ENCODE measurements around the gene TRAPPC2L.
"Not testable (repeated sequence)": the region's sequence is repeated elsewhere in the genome, so short reads cannot be mapped to it uniquely, and the experiment has no call there.

Gene TRAPPC2L

DNA sequence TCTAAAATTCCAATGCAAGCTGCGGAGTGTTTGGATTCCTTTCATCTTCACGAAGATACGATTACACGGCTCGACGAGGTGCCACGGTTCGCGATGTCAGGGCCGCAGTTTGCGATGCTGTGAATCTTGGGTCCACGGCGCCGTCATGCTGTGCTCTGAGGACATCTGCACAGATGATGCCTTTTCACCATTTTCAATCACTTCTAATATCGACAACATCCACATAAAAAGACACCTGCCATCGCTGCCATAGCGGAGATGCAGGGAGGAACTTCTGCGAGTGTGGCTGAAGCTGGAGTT is 38.4 kb upstream of the TRAPPC2L start:
- no peak for DNase-seq (ENCODE audit: low spot score)

DNA sequence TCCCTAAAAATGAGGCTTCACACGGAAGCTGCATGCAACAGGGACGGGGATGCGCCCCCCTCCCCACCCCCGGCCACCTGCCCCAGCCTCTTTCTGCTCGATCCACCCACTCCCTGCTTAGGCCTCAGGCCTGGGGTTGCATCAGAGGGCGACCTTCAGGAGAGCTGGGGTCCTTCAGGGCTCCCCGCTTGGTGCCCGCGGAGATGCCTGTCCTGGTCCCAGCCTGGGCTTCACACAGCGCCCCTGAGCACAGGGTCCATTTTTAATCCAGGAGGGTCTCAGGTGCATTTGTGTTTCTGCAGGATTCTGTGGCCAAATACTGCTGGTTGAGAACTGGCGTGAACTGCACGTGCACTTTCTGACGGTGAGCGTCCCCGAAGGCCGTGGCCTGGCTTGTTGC is 37.8 kb upstream of the TRAPPC2L start:
- DNase-seq (ENCODE audit: low spot score) = no peak

DNA sequence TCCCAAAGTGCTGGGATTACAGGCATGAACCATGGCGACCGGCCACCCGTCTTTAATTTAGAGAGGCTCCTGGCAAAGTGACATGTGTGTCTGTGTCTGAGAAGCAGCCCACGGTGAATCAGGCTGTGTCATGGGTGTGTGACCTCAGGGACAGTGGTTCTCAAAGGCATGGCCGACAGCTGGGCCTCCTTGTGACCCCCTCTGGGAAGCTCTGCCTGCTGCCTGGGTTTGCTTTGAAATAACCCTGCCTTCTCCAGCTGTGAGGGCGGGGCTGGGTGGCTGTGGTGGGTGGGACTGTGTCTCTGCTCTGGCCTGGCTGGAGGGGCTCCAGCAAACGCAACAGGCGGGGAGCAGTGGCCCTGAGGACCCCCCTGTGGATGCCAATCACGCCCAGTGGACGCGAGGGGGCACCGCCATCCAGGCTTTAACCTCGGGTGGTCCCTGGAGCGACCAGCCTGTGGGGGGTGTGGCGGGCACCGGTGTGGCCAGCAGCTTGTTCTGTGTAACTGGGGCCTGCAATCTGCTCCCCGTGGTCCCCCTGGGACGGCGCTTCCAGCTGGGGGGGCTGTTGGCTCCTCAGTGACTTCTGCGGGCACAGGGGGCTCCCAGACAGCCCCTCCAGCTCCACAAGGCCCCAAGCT is 36.4 kb upstream of the TRAPPC2L start:
- DNase-seq (ENCODE audit: low spot score) = no peak

DNA sequence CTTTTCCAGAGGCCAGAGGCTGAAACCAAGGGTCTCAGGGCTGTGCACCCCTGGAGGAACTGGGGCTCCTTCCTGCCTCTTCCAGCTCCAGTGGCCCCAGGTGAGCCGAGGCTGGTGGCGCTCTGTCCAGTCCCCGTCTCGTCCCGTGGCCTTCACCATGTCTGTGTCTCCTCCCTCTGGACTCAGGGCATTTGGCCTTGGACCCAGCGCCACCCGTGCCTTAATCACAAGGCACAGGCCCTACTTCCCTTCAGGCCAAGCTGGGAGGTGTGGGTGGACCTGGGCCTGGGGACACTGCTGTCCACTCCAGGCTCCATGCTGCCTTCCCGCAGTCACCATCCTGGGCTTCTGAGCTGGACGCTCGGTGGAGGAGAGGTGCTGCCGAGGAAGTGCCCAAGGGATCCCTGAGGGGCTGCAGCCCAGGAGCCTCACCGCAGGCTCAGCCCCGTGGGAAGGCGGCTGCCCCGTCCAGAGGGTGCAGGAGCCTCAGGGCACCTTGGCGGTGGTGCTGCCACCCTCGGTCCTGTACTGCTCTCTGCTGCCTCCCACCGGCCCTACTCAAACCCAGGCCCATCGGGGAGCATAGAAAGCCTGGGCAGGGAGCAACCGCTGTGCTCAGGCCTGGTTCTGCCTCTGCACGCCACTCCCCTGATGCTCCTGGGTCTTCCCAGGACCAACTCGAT is 35.6 kb upstream of the TRAPPC2L start:
- no peak for DNase-seq (ENCODE audit: low spot score)

DNA sequence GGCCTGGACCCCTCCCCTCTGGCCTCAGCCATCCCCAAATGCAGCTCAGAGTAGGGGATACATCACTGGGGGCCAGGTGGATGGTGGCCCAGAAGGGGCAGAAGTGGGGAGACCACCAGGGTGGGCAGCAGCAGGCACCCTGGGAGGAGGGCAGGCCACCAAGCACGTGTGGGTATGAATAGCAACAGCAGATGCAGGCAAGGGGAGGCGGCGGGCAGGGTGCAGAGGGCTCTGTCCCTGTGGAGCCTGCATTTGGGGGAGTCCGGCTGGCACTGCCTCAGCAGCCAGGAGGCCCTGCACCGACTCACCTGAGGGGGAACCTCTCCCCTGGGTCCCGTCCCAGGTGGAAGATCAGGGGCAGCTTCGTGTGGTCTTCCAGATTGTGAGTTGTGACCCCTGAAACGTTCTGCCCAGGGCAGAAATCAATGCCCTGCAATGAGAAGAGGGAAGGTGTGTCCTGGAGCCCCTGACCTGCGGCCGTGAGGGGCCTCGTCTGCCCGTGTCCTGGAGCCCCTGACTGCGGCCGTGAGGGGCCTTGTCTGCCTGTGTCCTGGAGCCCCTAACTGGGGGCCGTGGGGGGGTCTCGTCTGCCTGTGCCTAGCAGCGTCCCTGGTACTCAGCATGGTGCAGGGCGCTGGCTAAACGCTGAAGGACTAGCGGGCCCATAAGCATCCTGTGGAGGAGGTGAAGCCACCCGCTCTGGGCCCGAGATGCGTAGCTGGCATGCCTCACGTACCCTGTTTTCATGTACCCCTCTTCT is 34.5 kb upstream of the TRAPPC2L start:
- no peak for DNase-seq (ENCODE audit: low spot score)

DNA sequence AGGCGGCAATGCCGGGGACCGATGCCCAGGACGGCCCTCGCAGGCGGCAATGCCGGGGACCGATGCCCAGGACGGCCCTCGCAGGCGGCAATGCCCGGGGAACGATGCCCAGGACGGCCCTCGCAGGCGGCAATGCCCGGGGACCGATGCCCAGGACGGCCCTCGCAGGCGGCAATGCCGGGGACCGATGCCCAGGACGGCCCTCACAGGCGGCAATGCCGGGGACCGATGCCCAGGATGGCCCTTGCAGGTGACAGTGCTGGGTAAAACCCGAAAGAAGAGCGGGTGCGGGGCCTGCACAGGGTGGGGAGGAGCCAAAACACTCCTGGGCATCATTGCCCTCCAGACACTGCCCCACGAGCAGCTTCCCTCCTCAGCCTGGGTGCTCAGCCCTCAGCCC is 33.3 kb upstream of the TRAPPC2L start:
- DNase-seq (ENCODE audit: low spot score) = not testable (repeated sequence)

DNA sequence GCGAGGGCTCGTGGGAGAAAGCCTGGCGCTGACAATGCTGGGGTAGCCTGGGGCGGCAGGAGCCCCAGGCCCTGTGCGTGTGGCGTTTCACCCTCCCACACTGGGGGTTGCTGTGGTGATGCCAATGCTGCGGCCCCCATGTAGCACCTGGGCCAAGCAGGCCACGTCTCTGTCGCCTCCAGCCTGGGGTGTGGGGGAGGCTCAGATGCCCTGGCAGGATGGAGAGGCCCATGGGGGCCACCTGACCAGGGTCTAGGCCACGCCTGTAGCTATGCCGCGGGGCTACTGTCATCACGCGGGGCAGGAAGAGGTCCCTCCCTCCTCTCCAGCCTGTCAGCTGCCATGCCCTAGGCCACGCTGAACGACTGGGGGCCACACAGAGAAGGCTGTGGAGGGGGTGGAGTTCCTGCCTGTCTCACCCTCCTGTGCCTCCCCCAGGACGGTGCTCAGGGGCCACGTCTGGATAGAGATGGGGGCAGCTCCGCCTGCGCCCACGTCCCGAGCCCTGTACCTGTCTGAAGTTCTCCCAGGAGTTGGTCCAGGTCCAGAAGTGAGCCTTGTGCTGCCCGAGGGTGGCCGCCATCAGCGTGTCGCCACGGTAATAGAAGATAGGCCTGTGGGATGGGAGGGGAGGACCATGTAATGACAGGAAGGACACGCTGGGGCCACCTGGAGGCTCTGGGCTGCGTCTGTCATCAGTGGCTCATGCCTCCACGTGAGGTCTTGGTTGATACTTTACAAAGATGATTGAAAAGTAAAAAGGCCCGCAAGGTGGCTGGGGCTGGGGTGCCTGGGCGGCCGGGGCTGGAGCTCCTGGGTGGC is 32.5 kb upstream of the TRAPPC2L start:
- no peak for DNase-seq (ENCODE audit: low spot score)

DNA sequence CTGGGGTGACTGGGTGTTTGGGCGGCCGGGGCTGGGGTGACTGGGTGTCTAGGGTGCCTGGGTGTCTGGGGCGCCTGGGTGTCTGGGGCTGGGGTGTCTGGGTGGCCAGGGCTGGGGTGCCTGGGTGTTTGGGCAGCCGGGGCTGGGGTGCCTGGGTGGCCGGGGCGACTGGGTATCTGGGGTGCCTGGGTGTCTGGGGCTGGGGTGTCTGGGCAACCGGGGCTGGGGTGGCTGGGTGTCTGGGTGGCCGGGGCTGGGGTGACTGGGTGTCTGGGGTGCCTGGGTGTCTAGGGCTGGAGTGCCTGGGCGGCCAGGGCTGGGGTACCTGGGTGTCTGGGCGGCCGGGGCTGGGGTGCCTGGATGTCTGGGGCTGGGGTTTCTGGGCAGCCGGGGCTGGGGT is 31.8 kb upstream of the TRAPPC2L start:
- DNase-seq (ENCODE audit: low spot score) = no peak

DNA sequence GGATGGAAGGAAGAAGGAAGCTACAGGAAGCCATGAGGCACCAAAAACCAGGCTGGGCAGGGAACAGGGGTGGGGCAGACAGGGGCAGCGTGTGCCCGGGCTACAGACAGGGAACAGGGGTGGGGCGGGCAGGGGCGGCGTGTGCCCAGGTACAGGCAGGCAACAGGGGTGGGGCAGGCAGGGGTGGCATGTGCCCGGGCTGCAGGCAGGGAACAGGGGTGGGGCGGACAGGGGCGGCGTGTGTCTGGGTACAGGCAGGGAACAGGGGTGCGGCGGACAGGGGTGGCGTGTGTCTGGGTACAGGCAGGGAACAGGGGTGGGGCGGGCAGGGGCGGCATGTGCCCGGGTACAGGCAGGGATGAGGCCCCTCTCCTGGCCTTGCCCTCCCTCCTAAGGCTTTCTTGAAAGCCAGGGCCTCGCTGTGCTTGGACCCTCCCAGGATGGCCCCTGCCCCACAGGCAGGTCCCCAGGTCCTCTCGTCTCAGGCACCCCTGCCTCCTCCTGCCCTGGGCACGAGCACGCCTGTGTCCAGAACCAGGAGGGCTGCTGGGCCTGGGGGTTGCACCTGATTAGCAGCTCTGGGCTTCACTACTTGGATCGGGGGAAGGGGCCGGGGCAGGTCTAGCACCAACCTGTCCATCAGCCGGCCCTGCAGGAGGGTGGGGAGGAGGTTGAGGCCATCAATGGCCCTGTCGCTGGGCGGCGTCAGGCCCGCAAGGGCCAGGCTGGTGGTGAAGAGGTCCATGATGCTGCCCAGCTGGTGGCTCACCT is 30.7 kb upstream of the TRAPPC2L start:
- DNase-seq (ENCODE audit: low spot score) = no peak

DNA sequence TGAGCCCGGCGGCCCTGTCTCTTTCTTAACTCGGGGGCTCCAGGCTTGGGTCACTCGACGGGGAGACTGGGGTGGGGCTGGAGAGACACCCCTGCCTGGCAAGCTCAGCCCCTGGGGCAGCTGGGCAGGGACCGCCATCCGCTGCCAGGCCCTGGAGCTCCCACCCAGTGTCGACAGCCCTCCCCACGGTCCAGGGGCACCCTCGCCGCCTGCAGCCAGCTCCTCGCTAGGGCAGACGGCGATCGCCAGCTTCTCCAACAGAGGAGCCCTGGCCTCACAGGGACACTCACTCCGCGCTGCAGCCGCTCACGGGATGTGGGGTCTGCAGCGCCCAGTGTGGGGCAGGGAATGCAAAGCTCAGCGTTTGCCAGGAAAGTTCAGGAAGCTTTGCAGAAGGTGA is 29.2 kb upstream of the TRAPPC2L start:
- no peak for DNase-seq (ENCODE audit: low spot score)

DNA sequence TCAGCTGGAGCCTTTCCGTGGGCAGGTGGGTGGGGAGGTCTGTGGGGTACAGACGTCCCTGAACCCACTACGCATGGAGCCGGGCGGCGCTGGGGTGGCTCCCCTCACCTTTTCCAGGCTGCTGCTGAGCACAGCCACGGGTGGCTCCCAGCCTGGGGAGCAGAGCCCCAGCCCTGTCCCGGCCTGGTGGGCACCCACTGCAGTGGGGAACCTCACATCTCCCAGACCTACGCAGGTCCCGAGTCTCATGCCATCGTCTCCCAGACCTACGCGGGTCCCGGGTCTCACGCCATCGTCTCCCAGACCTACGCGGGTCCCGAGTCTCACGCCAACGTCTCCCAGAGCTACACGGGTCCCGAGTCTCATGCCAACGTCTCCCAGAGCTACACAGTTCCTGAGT is 28.2 kb upstream of the TRAPPC2L start:
- no peak for DNase-seq (ENCODE audit: low spot score)

DNA sequence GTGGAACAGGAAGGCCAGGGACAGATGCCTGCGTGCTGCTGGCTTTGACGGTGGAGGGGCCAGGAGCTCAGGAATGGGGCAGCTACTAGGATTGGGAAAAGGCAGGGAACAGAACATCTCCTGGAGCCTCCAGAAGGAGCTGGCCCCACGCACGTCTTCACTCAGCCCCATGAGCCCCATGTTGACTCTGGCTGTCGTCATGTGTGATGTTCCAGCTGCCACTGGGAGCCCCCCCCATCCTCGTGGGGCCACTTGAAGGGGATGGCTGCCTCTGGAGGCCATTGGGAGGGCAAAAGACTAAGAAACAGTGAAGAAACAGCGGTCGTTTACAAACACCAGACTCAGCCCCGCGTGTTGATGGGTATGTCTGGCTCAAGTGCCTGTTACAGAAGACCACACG is 26.7 kb upstream of the TRAPPC2L start:
- DNase-seq (ENCODE audit: low spot score) = no peak

DNA sequence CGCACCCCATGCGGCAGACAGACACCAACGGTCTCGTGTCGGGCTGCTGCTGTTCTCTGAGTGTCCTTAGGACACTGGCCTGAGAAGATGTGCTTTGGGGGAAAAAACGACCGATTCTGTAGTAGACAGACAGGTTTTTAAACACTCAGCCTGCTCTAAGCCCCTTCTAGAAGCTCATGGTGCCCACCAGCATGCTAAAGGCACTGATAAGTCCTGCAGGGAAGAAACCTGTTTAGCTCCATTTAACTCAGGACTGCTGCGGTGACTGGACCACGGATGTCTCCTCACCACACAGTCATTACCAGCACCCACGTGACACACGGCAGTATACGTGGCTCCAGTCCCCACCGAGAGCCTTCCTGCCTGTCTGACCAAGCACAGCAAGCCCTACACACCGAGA is 26.1 kb upstream of the TRAPPC2L start:
- no peak for DNase-seq (ENCODE audit: low spot score)

DNA sequence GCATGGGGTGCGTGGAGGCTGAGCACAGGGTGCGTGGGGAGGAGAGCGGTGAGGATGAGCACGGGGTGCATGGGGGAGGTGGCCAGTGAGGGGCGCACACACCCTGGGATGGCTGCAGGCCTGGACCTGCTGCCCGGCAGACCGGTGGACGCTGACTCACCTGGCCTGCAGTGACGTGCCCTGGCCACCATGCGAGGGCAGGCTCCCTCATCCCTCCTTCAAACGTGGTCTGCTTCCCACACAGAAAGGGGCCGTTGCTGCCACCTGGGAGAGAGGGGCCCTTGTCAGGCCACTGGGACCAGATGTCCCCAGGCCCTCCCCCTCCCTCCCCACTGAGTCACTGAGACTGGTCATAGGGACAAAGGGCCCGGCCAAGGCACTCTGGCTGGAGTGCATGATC is 25.1 kb upstream of the TRAPPC2L start:
- no peak for DNase-seq (ENCODE audit: low spot score)

DNA sequence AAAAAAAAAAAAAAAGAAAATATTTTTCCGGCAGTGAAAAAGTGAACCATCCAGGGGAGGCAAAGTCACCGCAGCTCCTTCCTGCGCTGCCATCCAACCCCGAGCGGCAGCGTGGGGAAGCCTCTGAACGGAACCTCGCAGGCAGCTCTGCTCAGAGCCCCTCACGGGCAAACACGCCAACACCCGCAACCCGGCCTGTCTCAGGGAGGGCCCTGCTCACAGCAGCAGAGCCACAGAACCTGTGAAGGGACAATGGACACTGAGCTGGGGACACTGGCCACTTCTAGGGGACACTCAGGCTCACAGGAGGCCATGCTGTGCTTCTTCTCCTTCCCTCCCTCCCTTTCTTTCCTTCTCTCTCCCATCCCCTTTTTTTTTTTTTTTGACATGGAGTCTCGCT is 23.8 kb upstream of the TRAPPC2L start:
- no peak for DNase-seq (ENCODE audit: low spot score)

DNA sequence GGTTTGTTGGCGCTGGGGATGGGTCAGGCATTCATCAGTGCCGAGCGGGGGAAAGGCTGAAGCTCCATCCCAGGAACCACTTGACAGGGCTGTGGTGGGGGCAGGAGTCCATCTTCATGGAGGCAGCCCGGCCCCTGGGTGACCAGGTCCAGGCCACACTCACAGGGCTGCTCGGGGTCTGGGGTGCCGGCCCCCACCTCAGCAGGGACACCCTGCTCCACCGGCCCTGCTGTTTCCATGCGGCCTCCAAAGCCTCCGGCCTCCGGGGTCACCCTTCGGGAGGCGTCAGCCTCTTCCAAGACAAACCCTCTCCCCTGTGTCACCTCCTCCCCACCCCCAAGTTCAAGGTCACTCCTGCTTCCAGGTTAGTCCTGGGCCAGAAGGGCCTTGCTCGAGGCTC is 22.3 kb upstream of the TRAPPC2L start:
- DNase-seq (ENCODE audit: low spot score) = no peak

DNA sequence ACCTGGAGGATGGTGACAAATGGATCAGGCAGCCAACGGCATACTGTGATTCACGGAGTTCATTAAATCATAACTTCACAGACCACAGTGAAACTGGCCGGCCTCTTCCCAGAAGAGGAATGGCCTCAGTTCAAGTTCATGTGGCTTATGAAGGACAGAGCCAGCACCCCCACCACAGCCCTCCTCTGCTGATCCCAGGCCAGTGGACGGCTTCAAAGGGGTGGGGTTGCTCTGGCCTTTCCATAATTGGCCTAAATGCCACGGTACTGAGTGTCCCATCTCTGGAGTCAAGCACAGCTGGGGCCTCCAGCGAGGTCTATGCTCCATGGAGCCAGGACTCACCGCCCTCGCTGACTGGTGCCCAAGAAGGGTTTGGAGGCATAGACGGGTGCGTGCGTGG is 21.5 kb upstream of the TRAPPC2L start:
- no peak for DNase-seq (ENCODE audit: low spot score)

DNA sequence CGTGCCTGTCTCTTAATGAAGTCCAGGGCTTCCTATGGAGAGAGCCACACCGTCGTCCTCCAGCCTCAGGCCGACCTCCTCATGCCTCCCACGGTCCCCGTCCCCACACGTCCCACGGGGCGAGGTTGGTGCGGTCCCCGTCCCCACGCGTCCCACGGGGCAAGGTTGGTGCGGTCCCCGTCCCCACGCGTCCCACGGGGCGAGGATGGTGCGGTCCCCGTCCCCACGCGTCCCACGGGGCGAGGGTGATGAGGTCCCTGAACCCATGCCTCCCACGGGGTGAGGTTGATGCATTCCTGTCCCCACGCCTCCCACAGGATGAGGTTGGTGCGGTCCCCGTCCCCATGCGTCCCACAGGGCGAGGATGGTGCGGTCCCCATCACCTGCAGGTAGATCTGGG is 21.1 kb upstream of the TRAPPC2L start:
- DNase-seq (ENCODE audit: low spot score) = no peak

DNA sequence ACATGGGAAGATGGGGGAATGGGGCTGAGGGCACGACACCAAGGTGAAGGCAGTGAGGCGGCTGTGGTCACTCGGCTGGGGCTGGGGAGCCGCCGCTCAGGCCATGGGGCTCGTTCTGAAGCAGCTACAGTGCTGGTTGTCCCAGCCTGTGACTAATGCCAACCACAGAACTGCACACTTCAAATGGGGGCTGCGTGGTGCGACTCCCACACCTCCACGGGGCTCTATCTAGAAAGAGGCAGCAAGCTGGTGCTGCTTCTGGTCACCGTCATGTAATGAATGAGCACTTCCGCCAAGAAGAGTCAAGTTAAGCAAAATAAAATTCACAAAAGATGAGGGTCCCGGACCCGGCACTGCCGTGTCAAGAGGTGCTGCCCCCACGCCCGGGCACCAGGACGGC is 20.1 kb upstream of the TRAPPC2L start:
- no peak for DNase-seq (ENCODE audit: low spot score)

DNA sequence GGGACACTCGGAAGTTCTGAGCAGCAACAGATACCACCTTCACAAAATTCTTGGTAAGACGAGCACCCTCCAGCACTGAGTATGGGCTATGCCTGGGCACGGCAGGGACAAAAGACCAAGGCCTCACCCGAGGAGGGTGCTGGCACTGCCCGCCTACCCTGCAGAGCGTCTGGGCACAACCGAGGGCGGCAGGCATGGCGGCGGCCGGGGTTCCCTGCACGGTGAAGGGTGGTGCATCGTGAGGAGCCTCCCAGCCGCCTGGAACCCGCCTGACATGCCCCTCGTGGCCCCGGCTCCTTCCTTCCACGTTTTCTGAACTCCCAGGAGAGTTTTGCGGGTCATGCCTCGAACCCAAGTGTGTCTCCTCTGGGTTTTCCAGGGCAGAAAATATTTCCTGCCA is 19.1 kb upstream of the TRAPPC2L start:
- DNase-seq (ENCODE audit: low spot score) = no peak

DNA sequence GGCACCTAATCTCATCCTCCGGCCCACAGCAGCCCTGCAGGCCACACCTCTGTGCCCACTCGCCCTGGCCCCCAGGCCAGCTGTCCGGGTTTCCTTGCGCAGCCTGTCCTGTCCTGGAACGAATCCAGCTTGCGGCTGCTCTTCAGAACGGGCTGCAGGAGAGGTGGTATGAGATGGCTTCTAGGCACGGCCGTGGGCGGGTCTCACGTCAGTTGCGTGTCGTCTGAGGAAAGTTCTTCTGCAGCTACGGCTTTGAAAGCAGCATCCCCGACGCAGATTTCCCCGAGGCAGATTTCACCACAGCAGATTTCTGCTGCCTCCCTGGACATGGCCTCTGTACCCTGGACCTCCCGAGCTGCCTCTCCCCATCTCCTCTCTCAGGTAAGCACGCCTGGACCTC is 18.4 kb upstream of the TRAPPC2L start:
- DNase-seq (ENCODE audit: low spot score) = no peak

DNA sequence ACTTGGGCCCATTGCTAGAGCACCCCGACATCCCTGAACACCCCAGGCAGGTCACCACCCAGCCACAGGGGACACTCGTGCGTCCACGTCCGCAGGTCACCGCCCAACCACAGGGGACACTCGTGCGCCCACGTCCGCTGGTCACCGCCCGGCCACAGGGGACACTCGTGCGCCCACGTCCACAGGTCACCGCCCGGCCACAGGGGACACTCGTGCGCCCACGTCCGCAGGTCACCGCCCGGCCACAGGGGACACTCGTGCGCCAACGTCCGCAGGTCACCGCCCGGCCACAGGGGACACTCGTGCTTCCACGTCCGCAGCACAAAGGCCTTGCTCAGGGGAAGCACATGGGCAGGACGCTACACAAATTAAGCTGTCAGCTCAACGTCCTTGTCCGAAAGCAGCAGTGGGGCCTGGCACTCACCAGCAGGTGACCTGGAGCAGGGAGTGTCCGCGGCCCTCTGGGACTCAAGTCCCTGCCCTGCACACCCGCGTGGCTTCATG is 17.8 kb upstream of the TRAPPC2L start:
- no peak for DNase-seq (ENCODE audit: low spot score)

All from hepatic stellate cell (primary cell).